SW480 (cell line): ENCODE measurements around the gene ACSF3.

ENCODE experiments used
- DNase-seq: peaks from one replicate; pipeline ENCODE4 v3.0.0-alpha.2; 2016; ENCODE audit warnings: low spot score

ACSF3 gene

DNA sequence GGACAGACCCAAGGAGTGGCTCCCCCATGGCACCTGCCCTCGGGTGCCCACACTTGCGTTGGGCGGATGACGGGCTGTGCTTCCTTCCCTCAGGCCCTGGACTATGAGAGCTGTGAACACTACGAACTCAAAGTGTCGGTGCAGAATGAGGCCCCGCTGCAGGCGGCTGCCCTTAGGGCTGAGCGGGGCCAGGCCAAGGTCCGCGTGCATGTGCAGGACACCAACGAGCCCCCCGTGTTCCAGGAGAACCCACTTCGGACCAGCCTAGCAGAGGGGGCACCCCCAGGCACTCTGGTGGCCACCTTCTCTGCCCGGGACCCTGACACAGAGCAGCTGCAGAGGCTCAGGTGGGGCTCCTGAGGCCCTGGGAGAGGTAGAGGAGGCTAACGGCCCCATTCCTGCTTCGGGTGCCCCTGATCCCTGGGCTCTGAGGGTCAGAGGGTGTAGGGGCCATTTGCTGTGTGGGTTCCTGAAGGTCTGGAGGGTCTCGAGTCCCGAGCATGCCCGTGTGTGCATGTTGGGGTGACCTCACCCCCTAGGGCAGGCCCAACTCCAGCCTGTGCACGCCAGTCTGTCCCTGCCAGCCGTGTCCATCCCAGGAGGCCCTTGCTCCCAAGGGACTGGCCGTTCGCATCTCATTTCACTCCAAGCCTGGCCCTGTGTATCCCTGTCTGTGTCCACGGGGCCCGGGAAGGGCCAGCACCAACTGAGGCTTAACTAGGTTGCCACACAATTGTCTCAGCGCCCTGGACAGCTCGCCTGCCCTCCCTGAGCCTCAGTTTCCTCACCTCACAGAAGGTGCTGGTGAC lies 96.7 kb downstream of the ACSF3 start:
- no peak for DNase-seq

DNA sequence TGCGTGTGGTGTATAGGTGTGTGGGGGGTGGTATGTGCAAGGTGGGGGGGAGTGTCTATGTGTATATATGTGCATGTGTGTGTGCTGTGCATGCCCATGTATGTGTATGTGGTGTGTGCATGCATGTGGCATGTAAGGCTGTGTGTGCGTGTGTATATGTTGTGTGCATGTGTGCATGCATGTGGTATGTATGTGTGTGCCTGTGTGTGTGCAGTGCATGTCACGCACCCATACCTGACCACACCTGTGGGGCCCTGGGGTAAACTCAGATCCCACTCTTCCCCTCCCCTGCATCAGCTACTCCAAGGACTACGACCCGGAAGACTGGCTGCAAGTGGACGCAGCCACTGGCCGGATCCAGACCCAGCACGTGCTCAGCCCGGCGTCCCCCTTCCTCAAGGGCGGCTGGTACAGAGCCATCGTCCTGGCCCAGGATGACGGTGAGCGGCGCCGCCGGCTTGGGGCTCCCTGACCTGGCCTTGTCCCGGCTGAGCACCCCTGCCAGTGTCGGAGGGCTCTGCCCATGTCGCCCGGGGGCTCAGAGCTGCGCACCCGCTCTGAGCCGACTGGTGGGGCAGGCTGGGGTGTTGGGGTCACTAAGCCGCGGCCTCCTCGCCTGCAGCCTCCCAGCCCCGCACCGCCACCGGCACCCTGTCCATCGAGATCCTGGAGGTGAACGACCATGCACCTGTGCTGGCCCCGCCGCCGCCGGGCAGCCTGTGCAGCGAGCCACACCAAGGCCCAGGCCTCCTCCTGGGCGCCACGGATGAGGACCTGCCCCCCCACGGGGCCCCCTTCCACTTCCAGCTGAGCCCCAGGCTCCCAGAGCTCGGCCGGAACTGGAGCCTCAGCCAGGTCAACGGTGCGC lies 97.6 kb downstream of the ACSF3 start:
- DNase-seq, result no peak

DNA sequence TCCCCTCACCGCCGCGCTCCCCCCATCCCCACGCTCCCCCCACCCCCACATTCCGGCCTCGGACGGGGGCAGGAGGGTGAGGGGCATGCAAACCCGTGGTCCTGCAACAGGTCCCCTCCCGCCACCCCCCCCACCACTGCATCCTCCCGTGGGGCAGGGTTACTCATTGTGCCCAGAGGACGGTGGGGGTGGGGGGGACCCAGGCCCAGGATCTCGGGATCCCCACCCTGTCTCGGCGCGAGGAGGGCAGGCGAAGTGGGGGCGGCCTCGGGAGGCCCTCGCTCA lies 98.2 kb downstream of the ACSF3 start:
- DNase-seq, result no peak

DNA sequence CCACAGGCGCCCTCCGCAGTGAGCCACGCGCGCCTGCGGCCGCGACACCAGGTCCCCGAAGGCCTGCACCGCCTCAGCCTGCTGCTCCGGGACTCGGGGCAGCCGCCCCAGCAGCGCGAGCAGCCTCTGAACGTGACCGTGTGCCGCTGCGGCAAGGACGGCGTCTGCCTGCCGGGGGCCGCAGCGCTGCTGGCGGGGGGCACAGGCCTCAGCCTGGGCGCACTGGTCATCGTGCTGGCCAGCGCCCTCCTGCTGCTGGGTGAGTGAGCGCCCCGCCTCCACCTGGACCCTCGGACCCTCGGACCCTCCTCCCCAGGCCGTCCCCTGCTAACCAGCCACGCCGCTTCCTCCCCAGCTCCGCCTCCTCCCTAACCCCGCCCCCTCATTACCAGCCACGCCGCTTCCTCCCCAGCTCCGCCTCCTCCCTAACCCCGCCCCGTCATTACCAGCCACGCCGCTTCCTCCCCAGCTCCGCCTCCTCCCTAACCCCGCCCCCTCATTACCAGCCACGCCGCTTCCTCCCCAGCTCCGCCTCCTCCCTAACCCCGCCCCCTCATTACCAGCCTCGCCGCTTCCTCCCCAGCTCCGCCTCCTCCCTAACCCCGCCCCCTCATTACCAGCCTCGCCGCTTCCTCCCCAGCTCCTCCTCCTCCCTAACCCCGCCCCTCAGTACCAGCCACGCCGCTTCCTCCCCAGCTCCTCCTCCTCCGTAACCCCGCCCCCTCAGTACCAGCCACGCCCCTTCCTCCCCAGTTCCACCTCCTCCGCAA lies 98.7 kb downstream of the ACSF3 start:
- DNase-seq, result peak; percentile 63

- DNase-seq, result peak; percentile 48
Observed at GRCh38 chr16:89192956-89193575, 99.4 kb downstream of the ACSF3 start.

DNA sequence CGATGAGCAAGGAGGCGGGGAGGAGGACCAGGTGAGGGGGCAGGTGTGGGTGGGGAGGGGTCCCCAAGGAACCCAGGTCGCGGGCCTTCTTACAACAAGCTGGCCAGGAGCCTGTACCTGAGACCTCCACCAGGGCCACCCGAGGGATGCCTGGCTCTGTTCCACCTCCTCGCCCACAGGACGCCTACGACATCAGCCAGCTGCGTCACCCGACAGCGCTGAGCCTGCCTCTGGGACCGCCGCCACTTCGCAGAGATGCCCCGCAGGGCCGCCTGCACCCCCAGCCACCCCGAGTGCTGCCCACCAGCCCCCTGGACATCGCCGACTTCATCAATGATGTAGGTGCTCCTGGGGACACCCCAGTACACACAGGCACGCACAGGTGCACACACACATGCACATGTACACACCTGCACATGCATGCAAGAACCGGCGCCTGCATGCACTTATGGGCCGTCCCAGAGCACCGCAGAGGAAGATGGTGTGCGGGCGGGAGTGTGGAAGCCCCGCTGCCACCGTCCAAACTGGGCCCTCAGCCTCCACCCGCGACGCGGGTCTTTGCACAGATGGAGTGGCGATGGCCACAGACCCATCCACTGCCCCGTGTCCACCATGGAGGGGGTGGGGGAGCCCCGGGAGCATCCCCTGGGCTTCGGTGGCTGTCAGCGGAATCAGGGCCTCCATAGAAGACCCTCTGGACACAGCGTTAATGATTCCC lies 100.1 kb downstream of the ACSF3 start:
- DNase-seq, result no peak

DNA sequence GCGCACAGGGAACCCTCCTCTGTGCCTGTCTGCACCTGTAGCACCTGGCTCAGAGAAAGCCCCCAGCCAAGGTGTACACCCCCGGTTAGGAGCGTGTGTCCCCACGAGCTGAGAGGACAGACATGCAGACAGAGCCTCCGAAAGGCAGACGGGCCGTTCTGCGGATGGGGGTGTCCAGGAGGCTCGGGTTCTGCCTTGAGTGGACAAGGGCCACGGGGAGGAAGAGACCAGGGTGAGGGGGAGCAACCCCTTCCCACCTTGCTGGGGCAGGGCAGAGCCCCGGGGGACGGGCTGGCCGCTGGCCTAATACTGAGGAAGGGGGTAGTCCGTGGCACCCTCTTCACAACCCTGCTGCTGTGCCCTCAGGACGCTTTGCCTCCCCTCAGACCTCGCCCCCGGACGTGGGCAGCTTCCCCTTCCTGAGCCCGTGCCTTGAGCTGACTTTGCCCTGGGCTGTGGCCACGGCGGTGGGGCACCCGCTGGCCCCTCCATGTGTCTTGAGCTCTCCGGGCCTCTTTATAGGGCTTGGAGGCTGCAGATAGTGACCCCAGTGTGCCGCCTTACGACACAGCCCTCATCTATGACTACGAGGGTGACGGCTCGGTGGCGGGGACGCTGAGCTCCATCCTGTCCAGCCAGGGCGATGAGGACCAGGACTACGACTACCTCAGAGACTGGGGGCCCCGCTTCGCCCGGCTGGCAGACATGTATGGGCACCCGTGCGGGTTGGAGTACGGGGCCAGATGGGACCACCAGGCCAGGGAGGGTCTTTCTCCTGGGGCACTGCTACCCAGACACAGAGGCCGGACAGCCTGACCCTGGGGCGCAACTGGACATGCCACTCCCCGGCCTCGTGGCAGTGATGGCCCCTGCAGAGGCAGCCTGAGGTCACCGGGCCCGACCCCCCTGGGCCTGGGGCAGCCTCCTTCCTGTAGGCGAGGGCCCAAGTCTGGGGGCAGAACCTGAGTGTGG lies 101.0 kb downstream of the ACSF3 start:
- no peak for DNase-seq

GRCh38 chr16:89195521-89196171 lies 102.0 kb downstream of the ACSF3 start:
- DNase-seq, result no peak

DNA sequence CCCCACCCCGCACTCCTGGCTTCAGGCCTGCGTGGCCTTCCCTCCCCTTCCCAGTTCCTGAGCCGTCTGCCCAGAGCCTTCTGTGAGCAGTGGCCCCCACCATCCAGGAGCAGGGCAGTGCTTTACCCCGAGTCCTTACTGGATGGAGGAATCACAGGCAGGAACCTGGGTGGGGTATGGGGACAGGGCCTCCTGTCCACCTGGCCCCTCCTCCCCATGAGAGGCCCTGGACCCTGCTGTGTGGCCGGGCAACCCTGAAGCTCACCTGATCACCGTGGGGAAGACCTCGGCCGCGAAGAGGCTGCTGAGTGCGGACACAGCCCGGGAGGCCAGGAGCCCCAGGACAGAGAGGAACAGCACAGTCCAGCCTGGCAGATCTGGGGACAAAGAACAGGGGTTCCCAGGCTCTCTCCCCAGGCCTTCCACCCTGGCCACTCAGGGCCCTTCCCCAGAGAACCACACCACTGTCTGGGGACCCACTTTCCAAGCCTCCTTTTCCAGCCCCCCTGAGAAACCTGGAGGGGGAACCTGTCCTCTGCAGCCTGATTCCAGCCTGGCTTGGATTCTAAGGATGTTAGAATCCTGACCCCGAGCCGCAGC lies 103.5 kb downstream of the ACSF3 start:
- no peak for DNase-seq

DNA sequence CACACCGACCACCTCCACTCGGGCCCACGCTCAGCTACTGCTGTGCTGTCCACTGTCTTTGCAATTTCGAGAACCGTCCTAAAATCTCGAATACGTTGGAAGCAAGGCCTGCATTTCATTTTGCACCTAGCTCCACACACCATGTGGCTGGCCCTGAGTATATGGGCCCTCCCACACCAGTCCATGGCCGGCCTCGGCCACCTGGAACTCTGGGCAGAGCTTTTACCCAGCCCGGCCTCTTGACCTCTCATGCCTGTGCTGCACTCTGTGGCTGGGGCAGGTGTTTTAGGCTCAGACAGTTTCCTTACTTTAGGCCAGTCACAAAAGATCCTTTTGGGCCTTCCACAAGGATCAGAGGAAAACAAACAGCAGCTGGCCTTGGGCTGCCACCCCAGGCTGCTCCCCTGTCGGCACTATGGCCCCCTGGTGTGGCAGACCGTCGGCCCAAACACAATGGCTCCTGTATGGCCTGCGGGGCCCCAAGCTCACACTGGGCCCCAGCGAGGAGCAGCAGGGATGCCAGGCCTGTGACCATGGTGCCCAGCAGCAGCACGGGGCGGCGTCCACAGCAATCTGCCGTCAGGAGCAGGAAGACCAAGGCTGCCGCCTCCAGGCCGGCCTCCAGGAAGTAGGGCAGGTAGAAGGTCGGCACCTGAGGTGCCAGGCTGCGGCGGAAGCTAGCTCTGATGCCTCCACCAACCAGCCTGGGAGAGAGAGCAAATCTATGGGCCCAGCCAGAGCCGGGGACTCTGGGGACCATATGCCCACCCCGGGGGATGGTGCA lies 104.2 kb downstream of the ACSF3 start:
- DNase-seq, result no peak

DNA sequence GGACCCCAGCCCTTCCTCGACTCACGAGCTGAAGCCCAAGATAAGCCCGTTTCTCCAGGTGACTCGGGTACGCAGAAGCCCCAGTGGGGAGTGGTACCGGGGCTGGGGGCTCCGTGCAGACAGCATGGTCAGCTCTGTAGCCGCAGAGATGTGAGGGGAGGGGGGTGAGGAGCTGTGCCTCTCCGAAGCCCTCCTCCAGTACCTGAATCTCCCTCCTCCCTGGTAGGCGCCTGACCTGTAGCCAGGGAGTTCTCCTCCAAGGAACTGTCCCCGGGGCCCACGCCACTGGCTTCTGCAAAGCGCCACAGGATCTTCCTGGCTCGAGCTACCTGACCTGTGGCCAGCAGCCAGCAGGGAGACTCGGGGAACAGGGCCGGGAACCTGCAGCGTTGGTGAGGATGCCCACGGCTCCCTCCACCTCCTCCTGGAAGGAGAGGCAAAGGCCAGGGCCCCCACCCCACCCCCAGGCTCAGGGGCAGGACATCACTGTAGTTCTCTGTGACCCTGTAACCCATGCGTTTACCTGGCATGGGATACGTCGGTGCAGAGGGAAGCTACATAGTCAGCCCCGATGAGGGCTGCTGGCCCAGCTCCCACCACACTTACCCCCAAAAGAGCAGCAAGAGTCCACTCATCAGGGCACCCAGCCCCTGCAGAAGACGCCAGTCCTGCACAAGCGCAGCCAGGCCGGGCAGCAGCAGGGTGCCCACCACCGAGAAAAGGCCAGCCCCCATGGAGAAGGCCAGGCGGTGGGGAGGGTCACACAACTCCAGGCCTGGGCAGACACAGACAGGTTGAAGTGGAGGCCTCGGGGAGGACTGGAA lies 105.0 kb downstream of the ACSF3 start:
- DNase-seq, result no peak

DNA sequence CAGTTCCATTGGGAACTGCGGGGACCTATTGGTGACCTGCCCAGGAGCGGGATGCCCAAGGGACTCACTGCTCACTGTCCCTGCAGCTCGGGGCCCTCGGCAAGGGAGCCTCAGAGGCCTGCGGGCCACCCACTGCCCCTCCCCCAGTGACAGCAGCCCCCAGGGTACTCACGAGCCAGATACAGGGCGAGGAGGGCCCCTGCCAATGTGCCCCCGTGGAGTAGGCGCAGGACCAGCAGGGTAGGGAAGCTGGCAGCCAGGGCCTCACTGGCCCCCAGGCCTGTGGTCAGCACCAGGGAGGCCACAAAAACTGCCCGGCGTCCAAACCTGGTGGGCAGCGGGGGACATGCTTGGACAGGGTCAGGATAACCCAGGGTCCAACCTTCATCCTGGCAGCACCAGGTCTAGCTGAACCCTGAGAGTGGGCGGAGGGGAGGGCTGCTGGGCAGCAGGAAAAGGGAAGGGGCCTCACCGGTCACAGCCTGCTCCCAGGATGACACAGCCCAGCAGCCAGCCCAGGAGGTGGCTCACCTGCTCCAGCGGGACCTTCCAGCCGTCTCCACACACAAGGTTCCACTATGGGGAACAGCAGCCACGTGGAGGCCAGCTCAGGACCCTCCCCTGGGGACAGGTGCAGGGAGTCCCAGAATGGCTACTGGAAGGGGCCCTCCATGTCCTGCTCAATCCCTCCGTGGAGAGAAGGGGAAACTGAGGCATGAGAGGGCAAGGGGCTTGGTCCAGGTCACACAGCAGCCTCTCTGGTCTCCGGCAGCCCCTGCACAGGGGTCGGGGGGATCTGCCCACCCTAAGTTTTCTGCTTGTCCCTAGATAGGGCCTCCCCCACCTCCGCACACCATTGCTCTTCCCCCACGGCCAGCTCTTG lies 105.8 kb downstream of the ACSF3 start:
- no peak for DNase-seq

GRCh38 chr16:89200124-89200849 lies 106.6 kb downstream of the ACSF3 start, which contains the start of gene SLC22A31:
Gene SLC22A31 (minus strand): TSS chr16:89200537. CDS start chr16:89200501, 36 bp downstream.
- DNase-seq, result no peak

- no peak for DNase-seq
Observed at GRCh38 chr16:89200850-89201411, 107.3 kb downstream of the ACSF3 start.
